A673 (cell line): ENCODE measurements around the gene DAPK2. TPM values are rescaled to one million over a fixed set of nuclear protein-coding genes. Genes with fewer than 3 reads are reported as not detected.
A peak's percentile ranks its signal among the peaks of the same experiment; 100 is the strongest.

ENCODE experiments used
- BruUV-seq: library from RNA; stranded (reverse); fragments of 400-500 nt; replicated peaks from 2 replicates; lab custom pipeline; 2021; lab: Mats Ljungman, UMichigan
- CTCF ChIA-PET: fragments of 300-600 bp; sonication (Branson Sonifier 250); formaldehyde crosslinking; loops from one replicate; lab custom pipeline; 2022; ENCODE audit warnings: antibody characterized with exemption; lab: Charles Lee
- POLR2A ChIA-PET: fragments of 300-600 bp; sonication (Branson Sonifier 250); formaldehyde crosslinking; loops from one replicate; lab custom pipeline; 2022; ENCODE audit warnings: antibody characterized with exemption; ENCODE audit not compliant: low non-redundant PET; lab: Charles Lee
- DNase-seq: peaks from one replicate; pipeline ENCODE4 v3.0.0-alpha.2; 2015; ENCODE audit warnings: low spot score
- H3K27ac ChIP-seq: fragments of 200-600 bp; sonication (generic); 2 replicates; pipeline ENCODE4 v1.5.1; 2016; ENCODE audit warnings: mixed run types, low read depth, mild to moderate bottlenecking, mixed read lengths, antibody characterized with exemption, low read length; ENCODE audit not compliant: poor library complexity, severe bottlenecking
- H3K27me3 ChIP-seq: fragments of 200-600 bp; sonication (generic); replicated peaks from 2 replicates; pipeline ENCODE4 v1.6.1; 2017; ENCODE audit warnings: mixed run types, low read depth, mild to moderate bottlenecking, mixed read lengths, antibody characterized with exemption, low read length; ENCODE audit not compliant: insufficient read depth, poor library complexity
- H3K36me3 ChIP-seq: fragments of 200-600 bp; sonication (generic); 2 replicates; pipeline ENCODE4 v1.6.1; 2016; ENCODE audit warnings: mixed run types, mild to moderate bottlenecking, mixed read lengths, antibody characterized with exemption, low read length; ENCODE audit not compliant: insufficient read depth, poor library complexity, severe bottlenecking
- H3K4me1 ChIP-seq: fragments of 200-600 bp; sonication (generic); 2 replicates; pipeline ENCODE4 v1.6.1; 2017; ENCODE audit warnings: mixed run types, mild to moderate bottlenecking, mixed read lengths, antibody characterized with exemption, low read length; ENCODE audit not compliant: insufficient read depth, poor library complexity, severe bottlenecking
- H3K4me3 ChIP-seq: fragments of 200-600 bp; sonication (generic); 2 replicates; pipeline ENCODE4 v1.5.1; 2016; ENCODE audit warnings: low read depth, mixed run types, mild to moderate bottlenecking, mixed read lengths, low read length; ENCODE audit not compliant: poor library complexity, severe bottlenecking
- H3K9me3 ChIP-seq: fragments of 200-600 bp; sonication (generic); 2 replicates; pipeline ENCODE4 v1.6.1; 2016; ENCODE audit warnings: mixed run types, low read depth, mild to moderate bottlenecking, mixed read lengths, antibody characterized with exemption, low read length; ENCODE audit not compliant: poor library complexity, severe bottlenecking
- EZH2 ChIP-seq: fragments of 200-600 bp; sonication (generic); IDR thresholded peaks from 2 replicates; pipeline ENCODE4 v1.6.1; 2017; ENCODE audit warnings: borderline replicate concordance, low read depth, mild to moderate bottlenecking, mixed read lengths, antibody characterized with exemption, low read length; ENCODE audit not compliant: poor library complexity, severe bottlenecking
- intact Hi-C: fragments of 100-400 bp; cut with micrococcal nuclease; formaldehyde crosslinking; loops from one replicate; pipeline ENCODE4 v1.10.0; 2022; ENCODE audit not compliant: unreplicated experiment
- total RNA-seq: library from RNA; stranded (reverse); gene quantifications from 2 replicates; pipeline ENCODE4 v1.2.3, GENCODE V29; 2021
- TF ChIP-seq, protein P1 (sequence below): fragments of 300-800, 200-600 bp; sonication (generic); conservative IDR thresholded peaks from 2 replicates; pipeline ENCODE4 v1.5.1; 2017; ENCODE audit warnings: low read depth, mild to moderate bottlenecking, antibody characterized with exemption, low read length, moderate library complexity, mixed read lengths

Gene DAPK2
- total RNA-seq, 1 experiment from 2014 or later: 19.2 TPM

DNA sequence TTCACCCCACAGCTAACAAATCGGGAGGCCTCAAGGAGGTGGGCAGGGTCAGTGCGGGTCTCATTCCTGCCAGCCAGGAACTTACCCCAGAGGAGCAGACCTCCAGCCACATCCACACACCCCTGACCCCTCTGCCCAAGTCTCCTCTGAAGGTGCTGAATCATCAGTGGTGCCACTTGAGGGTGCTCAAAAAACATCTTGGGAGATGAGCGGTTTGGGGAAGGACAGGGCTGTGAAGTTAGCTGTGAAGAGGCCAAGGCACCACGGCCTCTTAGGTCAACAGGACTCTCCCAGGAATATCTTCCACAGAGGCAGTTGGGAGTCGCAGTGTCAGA is 1.2 kb downstream of the DAPK2 start:
- Histone ChIP-seq H3K4me1 (peaks cover 6% of the 10 kb centered on the region), H3K27me3 (no peaks in the 10 kb centered on the region), H3K4me3 (peak overlapping the region; percentile 63), H3K9me3 (no peaks in the 10 kb centered on the region), H3K36me3 (no peaks in the 10 kb centered on the region), H3K27ac (no peak overlapping the region)
- DNase-seq: no peak
- ChIA-PET POLR2A (no interaction called here), CTCF (no interaction called here)
- no TSS peak for BruUV-seq
- intact Hi-C loops: loop anchor here (5.0 to 10.0 kb wide), 2 partner anchors 100 to 433 kb away; no protein-coding TSS in a partner anchor
- TF ChIP-seq EZH2: no peak
- TF ChIP-seq, protein P1, sequence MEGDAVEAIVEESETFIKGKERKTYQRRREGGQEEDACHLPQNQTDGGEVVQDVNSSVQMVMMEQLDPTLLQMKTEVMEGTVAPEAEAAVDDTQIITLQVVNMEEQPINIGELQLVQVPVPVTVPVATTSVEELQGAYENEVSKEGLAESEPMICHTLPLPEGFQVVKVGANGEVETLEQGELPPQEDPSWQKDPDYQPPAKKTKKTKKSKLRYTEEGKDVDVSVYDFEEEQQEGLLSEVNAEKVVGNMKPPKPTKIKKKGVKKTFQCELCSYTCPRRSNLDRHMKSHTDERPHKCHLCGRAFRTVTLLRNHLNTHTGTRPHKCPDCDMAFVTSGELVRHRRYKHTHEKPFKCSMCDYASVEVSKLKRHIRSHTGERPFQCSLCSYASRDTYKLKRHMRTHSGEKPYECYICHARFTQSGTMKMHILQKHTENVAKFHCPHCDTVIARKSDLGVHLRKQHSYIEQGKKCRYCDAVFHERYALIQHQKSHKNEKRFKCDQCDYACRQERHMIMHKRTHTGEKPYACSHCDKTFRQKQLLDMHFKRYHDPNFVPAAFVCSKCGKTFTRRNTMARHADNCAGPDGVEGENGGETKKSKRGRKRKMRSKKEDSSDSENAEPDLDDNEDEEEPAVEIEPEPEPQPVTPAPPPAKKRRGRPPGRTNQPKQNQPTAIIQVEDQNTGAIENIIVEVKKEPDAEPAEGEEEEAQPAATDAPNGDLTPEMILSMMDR: no peak

DNA sequence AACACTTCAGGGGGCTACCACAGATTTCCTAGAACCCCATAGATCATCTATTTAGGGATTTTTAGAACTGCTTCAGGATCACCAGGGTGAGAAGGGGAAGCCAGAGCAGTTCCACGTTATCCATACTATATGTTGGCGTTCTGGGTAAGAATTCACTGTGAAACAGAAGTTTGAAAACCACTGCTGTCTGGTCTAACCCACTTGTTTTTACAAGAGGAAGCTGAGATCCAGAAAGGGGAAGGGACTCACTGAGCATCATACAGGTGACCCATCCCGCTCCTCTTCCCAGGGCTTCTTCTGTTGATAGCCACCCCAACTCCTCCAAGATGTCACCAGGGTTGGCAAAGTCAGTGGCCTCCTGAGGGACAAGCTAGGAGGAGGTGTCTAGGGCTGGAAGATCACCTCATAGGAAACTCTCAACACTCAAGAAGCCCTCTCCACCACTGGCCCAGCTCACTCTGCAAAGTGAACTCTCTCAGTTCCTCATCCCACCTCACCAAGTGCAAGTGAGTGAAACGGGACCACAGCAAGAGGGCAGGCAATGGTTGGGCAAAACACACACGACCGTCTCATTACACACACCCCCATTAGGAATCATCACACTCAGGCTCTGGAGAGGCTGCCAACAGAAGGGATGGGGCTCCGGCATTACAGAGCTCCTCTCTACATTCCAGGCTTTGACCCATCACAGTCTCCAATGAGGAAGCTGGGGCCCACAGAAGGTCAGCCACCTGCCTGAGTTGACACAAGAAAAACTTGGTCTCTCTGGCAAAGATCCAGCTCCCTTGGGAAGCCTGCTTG is 1.8 kb downstream of the DAPK2 start:
- ChIA-PET POLR2A (interaction anchor here (0.6 kb wide), 1 partner anchor 50 kb away, joined by 19 read pairs; no protein-coding TSS in a partner anchor), CTCF (no interaction called here)
- BruUV-seq: no TSS peak
- TF ChIP-seq EZH2: no peak
- TF ChIP-seq, protein P1: no peak
- Histone ChIP-seq H3K36me3 (no peaks in the 10 kb centered on the region), H3K27ac (no peak overlapping the region), H3K4me3 (peak overlapping the region; percentile 63), H3K4me1 (peaks cover 6% of the 10 kb centered on the region), H3K27me3 (no peaks in the 10 kb centered on the region), H3K9me3 (no peaks in the 10 kb centered on the region)
- intact Hi-C loops: loop anchor here (5.0 to 10.0 kb wide), 2 partner anchors 100 to 432 kb away; no protein-coding TSS in a partner anchor
- no peak for DNase-seq

DNA sequence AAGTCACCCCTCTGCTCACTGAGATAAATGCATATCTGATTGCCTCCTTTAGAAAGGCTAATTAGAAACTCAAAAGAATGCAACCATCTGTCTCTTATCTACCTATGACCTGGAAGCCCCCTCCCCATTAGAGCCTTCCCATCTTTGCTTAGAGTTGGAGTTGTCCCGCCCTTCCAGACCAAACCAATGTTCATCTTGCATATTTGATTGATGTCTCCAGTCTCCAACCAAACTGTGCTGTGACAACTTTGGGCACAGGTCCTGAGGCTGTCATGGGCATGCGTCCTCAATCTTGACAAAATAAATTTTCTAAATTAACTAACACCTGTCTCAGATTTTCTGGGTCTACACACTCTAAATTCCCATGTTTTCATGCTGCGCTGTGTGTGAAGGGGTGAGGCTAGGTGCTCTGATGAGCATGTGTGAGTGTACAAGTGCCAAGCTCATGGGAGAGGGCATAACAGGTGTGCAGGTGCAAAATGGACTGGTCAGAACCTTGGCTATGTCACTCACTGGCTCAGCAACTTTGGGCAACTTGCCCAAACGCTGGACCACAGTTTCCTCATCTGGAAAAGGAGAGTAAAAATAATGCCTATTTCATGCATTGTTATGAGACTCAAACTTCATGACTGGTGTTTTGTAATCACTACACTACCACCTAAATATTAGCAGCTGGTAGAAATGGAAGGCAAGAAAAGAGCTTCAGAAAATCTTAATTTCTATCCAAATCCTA is 7.2 kb downstream of the DAPK2 start:
- intact Hi-C loops: no loop called here
- POLR2A ChIA-PET: no interaction called here
- no peak for DNase-seq
- no TSS peak for BruUV-seq
- Histone ChIP-seq H3K9me3 (no peaks in the 10 kb centered on the region), H3K4me3 (no peak overlapping the region), H3K36me3 (no peaks in the 10 kb centered on the region), H3K4me1 (no peaks in the 10 kb centered on the region), H3K27me3 (no peaks in the 10 kb centered on the region), H3K27ac (no peak overlapping the region)
- CTCF ChIA-PET: no interaction called here
- no peak for TF ChIP-seq EZH2
- TF ChIP-seq, protein P1: no peak
